ENCODE data around the gene SH3PXD2A. TPM values are rescaled to one million over a fixed set of nuclear protein-coding genes. Genes with fewer than 3 reads are reported as not detected.

The SH3PXD2A gene
- total RNA-seq, 2 experiments from 2014 or later: 6.5 to 7.4 TPM

DNA sequence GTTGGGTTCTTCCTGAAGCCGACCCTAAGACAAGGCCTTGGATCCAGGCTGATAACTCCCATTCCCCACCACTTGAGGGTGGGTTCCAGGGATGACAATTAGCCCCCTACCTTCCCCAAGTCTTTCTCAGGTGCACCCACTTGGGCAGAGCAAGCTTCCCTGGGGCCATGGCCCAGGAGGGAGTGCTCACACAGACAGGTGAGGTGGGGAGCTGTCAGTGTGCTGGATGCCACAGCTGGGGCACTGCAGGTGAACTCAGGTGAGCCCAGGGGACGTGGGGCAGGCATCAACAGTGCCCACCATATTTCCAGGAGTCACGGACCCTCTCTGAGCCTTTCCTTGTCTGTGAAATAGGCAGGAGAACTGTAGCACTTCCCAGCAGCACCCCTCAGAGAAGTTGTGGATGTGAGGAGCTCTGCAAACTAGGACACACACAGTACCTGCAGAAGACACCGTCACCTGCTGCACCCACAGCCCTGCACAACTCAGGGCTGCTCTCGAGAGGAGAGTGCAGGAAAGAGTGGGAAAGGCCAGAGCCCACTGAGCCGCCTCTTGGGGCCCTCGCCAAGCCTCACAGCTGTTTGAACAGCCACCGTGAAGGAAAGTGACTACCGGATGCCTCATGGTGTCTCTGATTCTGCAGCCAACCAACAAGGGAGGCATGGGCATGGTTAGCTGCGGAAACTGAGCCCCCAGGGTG is 17.9 kb downstream of the SH3PXD2A start:
- TF ChIP-seq, protein P1, sequence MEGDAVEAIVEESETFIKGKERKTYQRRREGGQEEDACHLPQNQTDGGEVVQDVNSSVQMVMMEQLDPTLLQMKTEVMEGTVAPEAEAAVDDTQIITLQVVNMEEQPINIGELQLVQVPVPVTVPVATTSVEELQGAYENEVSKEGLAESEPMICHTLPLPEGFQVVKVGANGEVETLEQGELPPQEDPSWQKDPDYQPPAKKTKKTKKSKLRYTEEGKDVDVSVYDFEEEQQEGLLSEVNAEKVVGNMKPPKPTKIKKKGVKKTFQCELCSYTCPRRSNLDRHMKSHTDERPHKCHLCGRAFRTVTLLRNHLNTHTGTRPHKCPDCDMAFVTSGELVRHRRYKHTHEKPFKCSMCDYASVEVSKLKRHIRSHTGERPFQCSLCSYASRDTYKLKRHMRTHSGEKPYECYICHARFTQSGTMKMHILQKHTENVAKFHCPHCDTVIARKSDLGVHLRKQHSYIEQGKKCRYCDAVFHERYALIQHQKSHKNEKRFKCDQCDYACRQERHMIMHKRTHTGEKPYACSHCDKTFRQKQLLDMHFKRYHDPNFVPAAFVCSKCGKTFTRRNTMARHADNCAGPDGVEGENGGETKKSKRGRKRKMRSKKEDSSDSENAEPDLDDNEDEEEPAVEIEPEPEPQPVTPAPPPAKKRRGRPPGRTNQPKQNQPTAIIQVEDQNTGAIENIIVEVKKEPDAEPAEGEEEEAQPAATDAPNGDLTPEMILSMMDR (IDR thresholded peaks at IDR 0.05): no peak
- no peak overlapping the region for H3K27ac Mint-ChIP-seq
- no peak overlapping the region for H3K4me3 Mint-ChIP-seq
- intact Hi-C loops (cut with micrococcal nuclease): no loop called here
- ATAC-seq (no peak), DNase-seq (no peak)
- no peaks in the 10 kb centered on the region for H3K27me3 Mint-ChIP-seq
- CTCF ChIA-PET: interaction anchor here (1.1 kb wide), 1 partner anchor 11 kb away, joined by 3 read pairs; no protein-coding TSS in a partner anchor
- peaks cover 3% of the 10 kb centered on the region for H3K9me3 Mint-ChIP-seq
- no peaks in the 10 kb centered on the region for H3K36me3 Mint-ChIP-seq (ENCODE audit: low read depth)
- no peaks in the 10 kb centered on the region for H3K4me1 Mint-ChIP-seq (ENCODE audit: low read depth)
- POLR2A ChIA-PET: no interaction called here

DNA sequence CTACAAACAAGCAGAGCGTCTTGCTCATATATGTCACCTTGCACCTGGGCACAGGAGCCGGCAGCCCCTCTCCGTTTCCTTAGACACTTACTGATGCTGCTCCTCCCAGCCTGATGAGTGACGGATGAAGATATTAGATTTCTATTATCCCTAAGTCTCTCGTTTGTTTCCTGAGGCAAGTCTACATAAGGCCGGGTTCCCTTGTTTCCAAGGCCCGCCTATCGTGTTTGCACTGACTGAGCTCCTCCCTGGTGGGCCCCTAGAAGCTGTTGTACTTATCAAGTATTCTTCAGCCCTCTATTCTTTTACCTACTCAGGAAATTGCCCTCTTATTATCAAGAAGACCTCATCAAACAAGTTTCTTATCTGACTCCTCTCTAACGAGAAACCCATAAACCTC is 18.5 kb downstream of the SH3PXD2A start:
- ChIA-PET POLR2A (no interaction called here), CTCF (no interaction called here)
- TF ChIP-seq, protein P1 (IDR thresholded peaks at IDR 0.05): no peak
- DNase-seq (no peak), ATAC-seq (no peak)
- Mint-ChIP-seq H3K4me3 (no peak overlapping the region), H3K36me3 (ENCODE audit: low read depth) (no peaks in the 10 kb centered on the region), H3K4me1 (ENCODE audit: low read depth) (no peaks in the 10 kb centered on the region), H3K27me3 (no peaks in the 10 kb centered on the region), H3K9me3 (peaks cover 3% of the 10 kb centered on the region), H3K27ac (no peak overlapping the region)
- intact Hi-C loops (cut with micrococcal nuclease): no loop called here

DNA sequence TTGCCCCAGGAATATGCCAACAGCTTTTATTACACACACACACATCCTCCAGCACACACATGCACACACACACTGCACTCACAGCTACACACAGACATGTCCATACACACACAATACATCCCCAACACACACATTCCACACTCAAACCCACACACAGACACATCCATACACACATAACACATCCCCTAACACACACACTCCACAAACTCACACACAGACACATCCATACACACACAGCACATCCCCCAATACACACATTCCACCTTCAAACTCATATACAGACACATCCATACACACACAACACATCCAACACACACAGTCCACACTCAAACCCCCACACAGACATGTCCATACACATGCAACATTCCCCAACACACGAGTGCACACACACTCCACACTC is 19.1 kb downstream of the SH3PXD2A start:
- TF ChIP-seq, protein P1 (IDR thresholded peaks at IDR 0.05): no peak
- no peak for ATAC-seq
- no peaks in the 10 kb centered on the region for H3K4me1 Mint-ChIP-seq (ENCODE audit: low read depth)
- ChIA-PET POLR2A (no interaction called here), CTCF (no interaction called here)
- DNase-seq: no peak
- H3K27ac Mint-ChIP-seq: no peak overlapping the region
- intact Hi-C loops (cut with micrococcal nuclease): no loop called here
- H3K27me3 Mint-ChIP-seq: no peaks in the 10 kb centered on the region
- peaks cover 3% of the 10 kb centered on the region for H3K9me3 Mint-ChIP-seq
- no peak overlapping the region for H3K4me3 Mint-ChIP-seq
- no peaks in the 10 kb centered on the region for H3K36me3 Mint-ChIP-seq (ENCODE audit: low read depth)

DNA sequence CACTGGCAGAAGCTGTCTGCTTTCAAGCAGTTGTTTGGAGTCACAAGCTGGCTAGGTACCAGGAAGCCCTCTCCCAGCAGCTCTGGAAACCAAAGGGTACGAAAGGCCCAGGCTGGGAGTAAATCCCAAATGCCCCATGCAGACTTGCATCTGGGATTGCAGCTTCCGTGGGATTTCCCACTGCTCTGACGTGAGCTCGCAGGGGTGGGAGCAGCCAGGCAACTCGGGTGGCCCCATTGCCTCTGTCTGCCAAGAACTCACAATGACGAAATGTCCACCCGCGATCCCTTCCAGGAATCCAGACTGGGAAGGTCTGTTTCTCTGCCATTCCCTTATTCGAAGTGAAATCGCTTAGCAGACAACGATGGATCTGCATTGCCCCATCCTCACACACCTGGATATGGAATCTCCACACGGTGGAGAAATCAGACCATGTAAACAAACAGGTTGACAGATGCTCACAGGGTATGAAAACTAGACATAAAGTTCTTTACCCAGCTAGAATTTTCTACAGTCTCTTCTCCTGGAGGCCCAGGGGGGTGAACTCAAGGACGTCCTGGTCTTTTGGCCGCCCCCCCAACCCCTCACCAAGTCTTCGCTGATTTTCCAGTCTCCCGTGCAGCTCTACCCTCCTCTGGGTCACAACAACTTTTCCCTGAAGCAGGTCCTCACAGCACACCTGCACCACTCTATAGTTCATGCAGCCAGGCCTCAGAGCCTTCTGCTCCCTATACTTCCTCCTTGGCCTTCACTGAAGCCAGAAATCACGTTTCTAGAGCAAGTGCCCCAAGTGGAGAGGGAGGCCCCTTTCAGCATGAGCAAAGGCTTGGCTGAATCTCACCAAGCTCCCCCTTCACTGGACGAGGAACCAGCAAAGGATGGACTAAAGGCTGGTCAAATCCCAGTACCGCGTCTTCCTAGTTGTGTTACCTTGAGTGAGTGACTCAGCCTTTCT is 20.0 kb downstream of the SH3PXD2A start:
- H3K27me3 Mint-ChIP-seq: no peaks in the 10 kb centered on the region
- ChIA-PET POLR2A (interaction anchor here (0.8 kb wide), 1 partner anchor 292 kb away, joined by 3 read pairs; no protein-coding TSS in a partner anchor), CTCF (interaction anchor here (1.5 kb wide), 1 partner anchor 13 kb away, joined by 4 read pairs; no protein-coding TSS in a partner anchor)
- ATAC-seq: no peak
- no peak overlapping the region for H3K4me3 Mint-ChIP-seq
- TF ChIP-seq, protein P1 (IDR thresholded peaks at IDR 0.05): no peak
- no peak for DNase-seq
- no peaks in the 10 kb centered on the region for H3K4me1 Mint-ChIP-seq (ENCODE audit: low read depth)
- no peak overlapping the region for H3K27ac Mint-ChIP-seq
- peaks cover 3% of the 10 kb centered on the region for H3K9me3 Mint-ChIP-seq
- H3K36me3 Mint-ChIP-seq (ENCODE audit: low read depth): no peaks in the 10 kb centered on the region
- intact Hi-C loops (cut with micrococcal nuclease): no loop called here

Measured in activated CD8-positive, alpha-beta T cell treated with anti-CD3 and anti-CD28 coated beads for 36 hours (primary cell).